MV-4-11 (cell line): Measurements from ENCODE around the gene STX7.

Source experiments
- DNase-seq: peaks from one replicate; lab custom pipeline; 2025; lab: John Stamatoyannopoulos, UW

STX7 gene

GRCh38 chr6:132506869-132507808, 5.8 kb downstream of the STX7 start:
- DNase-seq: no peak

GRCh38 chr6:132506461-132506860, 6.5 kb downstream of the STX7 start:
- no peak for DNase-seq

DNA sequence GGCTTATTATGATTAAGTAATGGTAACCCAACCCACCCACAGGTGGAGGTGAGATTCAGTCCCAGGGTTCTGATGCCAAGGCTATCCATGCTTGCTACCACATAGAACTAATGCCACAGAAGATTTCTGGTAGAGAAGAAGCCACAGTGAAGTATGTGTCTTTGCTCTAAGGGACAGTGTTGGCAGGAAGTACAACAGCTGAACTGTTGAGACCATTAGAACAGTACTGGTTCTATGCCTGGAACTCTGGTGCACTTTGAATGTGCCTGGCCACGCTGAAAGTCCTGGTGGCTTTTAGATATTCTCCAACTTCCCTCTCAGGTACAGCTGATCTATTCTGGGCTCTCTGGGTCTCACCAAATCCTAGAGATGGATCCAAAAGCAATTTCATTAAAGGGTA, 7.8 kb downstream of the STX7 start:
- no peak for DNase-seq

DNA sequence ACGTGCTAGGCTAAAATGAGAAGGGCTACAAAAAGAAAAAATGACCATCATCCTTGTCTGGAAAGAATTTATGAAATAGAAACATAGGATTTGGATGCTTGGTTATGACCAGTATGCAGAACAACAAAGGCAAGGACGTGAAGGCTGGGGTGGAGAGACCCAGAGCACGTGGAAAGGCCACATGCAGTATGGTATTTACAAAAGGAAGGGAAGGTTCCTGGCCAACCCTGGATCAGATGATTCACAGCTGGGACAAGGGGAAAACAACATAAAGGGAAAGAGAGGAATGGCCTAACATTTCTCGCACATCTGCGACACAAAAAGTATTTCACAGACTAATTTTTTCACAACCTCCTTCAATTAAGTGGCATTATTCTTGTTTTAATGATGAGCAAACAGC, 8.2 kb downstream of the STX7 start:
- no peak for DNase-seq

- DNase-seq: peak; percentile 51
Observed at GRCh38 chr6:132499757-132500156, 13.2 kb downstream of the STX7 start.

GRCh38 chr6:132498638-132499037, 14.3 kb downstream of the STX7 start:
- peak; percentile 66 for DNase-seq

GRCh38 chr6:132496519-132497180, 16.3 kb downstream of the STX7 start:
- DNase-seq: no peak

DNA sequence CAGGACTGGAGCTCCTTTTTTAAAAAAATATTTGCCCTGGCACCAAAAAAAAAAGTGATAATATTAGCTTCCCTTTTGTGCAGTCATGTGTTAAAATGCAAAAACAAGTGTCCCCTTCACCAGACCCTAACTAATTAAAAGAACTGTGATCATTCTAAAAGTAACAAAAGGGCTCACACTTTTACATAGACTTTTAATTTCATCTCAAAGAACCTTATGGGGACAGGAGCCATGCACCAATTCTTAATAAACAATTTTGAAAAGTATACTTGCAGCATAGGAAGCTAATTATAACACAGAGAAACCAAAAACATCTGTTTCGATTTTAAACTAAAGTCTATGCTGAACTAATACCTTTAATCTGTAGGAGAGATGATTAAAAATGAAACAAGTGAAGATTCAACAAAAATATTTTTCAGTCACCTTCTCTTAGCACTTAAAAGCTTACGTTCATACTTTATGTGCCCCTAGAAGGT, 17.3 kb downstream of the STX7 start:
- DNase-seq: no peak

DNA sequence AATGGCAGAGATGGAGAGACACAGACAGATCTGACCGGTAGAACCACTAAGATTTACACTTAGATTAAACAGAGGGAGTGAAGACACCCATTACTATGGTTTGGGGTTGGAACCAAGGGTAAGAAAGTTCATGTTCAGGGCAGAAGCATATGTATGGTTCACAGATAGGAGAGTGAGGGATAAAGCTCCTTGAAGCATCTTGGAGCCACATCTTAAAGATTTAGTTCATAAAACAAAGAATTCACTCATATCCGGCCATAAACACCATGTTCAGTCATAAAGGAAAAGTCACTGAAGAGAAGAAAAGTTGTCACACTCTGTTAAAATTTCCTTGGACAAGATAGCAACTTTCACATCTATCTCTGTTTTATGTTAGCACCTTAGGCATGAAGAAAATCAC, 18.0 kb downstream of the STX7 start:
- DNase-seq: no peak

GRCh38 chr6:132491881-132492280, 21.0 kb downstream of the STX7 start:
- no peak for DNase-seq

DNA sequence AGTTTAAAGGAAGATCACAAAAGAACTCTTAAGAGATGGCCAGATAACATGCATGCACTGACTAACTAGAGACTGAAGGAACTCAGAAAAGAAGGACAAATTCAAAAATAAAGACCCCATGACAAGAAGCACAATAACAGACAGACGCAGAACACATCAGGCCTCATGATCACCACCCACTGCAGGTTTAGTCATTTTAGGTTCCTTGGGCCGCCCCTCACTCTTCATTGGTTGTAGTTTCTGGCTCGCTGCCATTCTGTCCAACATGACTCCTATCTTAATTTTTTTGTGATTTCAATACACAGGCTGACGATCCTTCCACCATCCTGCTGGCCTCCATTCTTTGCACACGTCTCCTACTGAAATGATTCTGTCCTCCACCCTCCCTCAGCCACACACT, 21.6 kb downstream of the STX7 start:
- peak; percentile 1 for DNase-seq

DNA sequence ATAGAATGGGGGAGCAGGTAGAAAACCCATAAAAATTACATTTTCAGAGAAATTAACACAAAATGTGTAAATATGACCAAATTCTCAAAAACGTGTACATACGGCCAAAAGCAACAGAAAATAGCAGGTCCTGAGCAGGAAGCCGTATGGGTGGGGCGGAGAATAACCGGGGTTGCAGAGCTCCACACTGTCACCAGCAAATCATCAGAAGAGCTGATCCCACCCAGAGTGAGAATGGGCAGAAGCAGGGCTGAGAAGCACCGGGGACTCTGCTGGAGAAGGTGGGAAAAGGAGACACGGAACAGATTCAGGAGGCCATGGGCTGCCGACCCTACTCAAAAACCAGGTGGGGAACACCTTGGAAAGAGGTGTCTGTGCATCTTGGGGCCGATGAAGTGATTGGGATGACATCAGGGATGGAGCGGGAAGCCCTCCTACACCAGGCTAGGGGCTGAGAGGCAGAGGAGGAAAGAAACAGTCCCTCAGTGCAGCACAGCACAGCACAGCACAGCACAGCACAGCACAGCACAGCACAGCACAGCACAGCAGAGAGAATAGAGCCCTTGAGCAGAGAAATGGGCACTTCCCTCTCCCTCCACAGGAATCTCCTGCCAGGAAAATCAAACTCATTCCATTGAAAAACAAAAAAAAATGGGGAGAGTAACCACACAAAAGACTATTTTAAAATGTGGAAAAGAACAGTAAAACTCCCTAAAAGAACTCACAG, 22.3 kb downstream of the STX7 start:
- no peak for DNase-seq

- no peak for DNase-seq
Observed at GRCh38 chr6:132490024-132490423, 22.9 kb downstream of the STX7 start.

DNA sequence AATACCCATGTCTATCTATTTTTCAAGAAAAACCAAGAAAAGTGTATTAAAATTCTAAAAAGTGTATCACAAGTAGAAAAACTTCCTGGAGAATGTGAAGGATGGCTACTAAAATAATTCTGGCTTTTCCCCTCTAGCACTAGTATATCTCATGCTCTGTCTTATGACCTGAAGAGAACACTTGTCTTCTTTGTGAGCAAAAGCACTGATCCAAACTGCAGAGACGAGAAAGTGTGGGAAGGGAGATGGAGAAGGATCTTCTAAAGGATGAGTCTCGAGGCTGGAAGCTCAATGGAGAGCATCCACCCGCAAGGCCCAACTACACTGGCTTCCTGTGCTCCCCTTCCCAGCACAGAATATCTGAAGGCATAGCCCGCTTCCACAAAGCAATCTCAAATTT, 23.5 kb downstream of the STX7 start:
- no peak for DNase-seq

GRCh38 chr6:132487762-132488161, 25.2 kb downstream of the STX7 start:
- DNase-seq: no peak

DNA sequence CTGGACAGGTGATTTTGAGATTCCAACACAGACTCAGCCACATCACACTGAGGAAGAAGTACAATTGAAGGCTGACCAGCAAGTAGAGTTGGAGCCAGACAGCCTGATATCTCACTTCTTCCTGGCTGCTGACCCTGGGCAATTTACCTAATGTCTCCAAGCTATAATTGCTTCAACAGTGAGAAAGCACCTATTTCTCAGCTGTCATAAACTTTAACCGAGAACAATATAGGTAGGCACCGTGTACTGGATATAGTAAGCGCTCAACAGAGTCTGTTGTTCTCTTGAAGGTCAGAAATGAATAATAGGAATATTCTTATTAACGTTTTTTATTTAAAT, 28.3 kb downstream of the STX7 start:
- no peak for DNase-seq

DNA sequence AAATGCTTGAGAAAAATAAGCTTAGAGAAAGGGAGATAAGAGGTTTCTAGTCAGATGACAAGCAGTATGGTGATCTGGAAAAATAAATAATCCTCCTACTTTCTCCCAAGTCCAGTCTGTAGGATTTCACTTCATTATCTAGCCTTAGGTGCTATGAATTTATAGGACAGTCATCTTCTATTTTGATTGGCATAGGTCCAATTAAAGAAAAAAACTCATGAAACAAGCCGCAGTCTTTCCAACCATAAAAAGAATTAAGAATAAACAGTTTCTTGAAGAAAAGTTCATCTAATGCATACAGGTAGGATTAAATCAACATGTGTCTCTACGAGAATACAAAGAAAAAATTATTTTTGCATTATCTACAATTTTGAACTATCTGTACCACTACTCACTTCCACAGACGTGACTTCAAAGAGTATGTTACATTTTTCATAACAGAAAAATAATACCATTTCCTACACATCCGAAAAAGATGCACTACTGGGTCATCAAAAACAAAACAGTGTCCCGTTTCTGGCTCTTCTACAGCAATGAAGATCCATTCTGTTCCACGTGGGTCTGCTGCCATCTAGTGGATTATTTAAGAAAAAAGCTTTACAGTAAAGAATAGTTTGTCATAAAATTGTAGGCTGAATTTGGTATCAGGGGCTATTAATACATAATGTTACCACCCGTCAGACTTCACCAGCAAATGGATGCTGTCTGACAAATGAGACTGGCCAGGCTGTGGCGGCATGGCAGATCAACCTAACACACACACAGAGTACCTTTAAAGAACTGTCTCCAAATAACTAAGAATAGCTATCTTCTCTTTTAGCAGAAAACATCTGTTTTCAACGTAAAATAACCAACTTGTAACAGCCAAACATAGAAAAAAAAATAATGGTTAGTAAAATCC, 28.9 kb downstream of the STX7 start:
- peak; percentile 47 for DNase-seq

GRCh38 chr6:132482581-132482980, 30.3 kb downstream of the STX7 start:
- DNase-seq: no peak

- no peak for DNase-seq
Observed at GRCh38 chr6:132481189-132481588, 31.7 kb downstream of the STX7 start.

DNA sequence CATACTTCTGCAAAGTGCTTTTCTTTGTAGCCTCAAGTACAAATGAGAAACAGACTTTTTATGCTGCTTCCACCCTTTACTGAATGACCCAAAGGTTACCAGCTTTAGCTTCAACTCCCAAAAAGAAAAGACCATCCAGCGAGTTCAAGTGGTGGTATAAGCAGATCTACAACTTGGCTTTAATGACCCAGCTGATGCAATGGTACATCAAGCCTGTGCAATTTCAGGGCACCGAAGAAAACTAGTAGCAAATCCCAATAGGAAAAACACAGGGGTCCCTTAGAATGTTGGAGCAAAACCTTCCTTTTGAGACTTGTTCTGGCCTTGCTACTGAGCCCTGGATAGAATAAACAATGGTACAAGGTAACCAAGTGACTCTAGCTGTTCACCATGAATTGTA, 33.8 kb downstream of the STX7 start:
- DNase-seq: no peak

GRCh38 chr6:132478674-132479073, 34.2 kb downstream of the STX7 start:
- DNase-seq: no peak

GRCh38 chr6:132478266-132478665, 34.6 kb downstream of the STX7 start:
- DNase-seq: no peak
